Breast epithelium (tissue), 4 donors: ENCODE measurements around the gene GLIPR1L1. TPM values are rescaled to one million over a fixed set of nuclear protein-coding genes. Genes with fewer than 3 reads are reported as not detected.

Source experiments
- DNase-seq, 2 donors: peaks; one replicate each; pipeline ENCODE4 v3.0.0-alpha.2; 2019; ENCODE audit warnings: low spot score in 2 of 2
- H3K27ac ChIP-seq, 2 donors: fragments of 200-600 bp; sonication (generic) in 1 of 2; one replicate each; pipeline ENCODE4 v1.5.1; 2016 to 2019; ENCODE audit warnings: mild to moderate bottlenecking in 1 of 2
- H3K27me3 ChIP-seq, 2 donors: fragments of 200-600 bp; sonication (generic) in 1 of 2; one replicate each; pipeline versions ENCODE4 v1.5.1 to v1.6.0; 2017 to 2019; ENCODE audit warnings: control low read depth in 1 of 2, mild to moderate bottlenecking in 1 of 2
- H3K36me3 ChIP-seq: fragments of 200-600 bp; one replicate; pipeline ENCODE4 v1.5.1; 2019
- H3K4me1 ChIP-seq, 2 donors: fragments of 200-600 bp; sonication (generic); one replicate each; pipeline ENCODE4 v1.5.1; 2016 to 2019; ENCODE audit warnings: control low read depth in 1 of 2
- H3K4me3 ChIP-seq, 3 donors: fragments of 200-600 bp; sonication (generic); 1 replicate in 2 of 3; 2 replicates in 1 of 3; pipeline ENCODE4 v1.5.1; 2016 to 2019; ENCODE audit warnings: mild to moderate bottlenecking in 3 of 3, moderate library complexity in 2 of 3
- H3K9me3 ChIP-seq, 2 donors: fragments of 200-600 bp; sonication (generic) in 1 of 2; one replicate each; pipeline ENCODE4 v1.5.1; 2016 to 2019; ENCODE audit warnings: control low read depth in 1 of 2
- POLR2A ChIP-seq: fragments of 450-650 bp; IDR thresholded peaks from one replicate; pipeline ENCODE4 v1.6.1; 2016; ENCODE audit warnings: antibody characterized with exemption, mild to moderate bottlenecking, moderate library complexity
- POLR2AphosphoS5 ChIP-seq, 3 donors: sonication (generic); formaldehyde crosslinking; IDR thresholded peaks; one replicate each; pipeline ENCODE4 v1.6.1; 2017; ENCODE audit warnings: antibody characterized with exemption in 3 of 3
- intact Hi-C: fragments of 100-400 bp; cut with DNase I; formaldehyde crosslinking; loops from one replicate; pipeline ENCODE4 v1.15.1; 2023; ENCODE audit warnings: low total_unique reads
- total RNA-seq, 3 donors: library from RNA; depleted of rRNA; stranded (reverse); fragments of >200 nt; gene quantifications; one replicate each; pipeline ENCODE4 v1.1.0, GENCODE V29; 2016
- TF ChIP-seq, protein P1 (sequence below), 3 donors: fragments of 450-650 bp; IDR thresholded peaks; one replicate each; pipeline ENCODE4 v1.5.1; 2016 to 2017; ENCODE audit warnings: antibody characterized with exemption in 3 of 3, mild to moderate bottlenecking in 3 of 3, moderate library complexity in 3 of 3

The GLIPR1L1 gene
- total RNA-seq, 3 donors from 2014 or later = not detected

DNA sequence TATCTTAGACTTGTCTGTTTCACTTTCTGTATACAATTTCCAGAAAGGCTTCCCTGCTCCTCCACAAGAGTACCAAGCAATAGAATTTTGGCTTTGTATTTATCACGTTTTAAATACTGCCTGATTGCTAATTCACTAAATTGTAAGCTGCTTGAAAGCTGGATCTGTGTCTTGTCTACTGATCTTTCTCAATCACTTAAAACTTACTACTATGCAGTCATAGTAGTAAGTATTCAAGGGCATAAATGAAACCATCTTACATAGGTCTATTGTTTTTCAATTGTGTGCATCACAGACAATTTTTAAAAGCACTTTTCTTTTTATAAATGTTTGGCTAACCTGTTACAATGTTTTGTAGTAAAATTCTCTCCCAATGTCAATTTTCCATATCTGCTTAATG, 55.2 kb downstream of the GLIPR1L1 start:
- no peaks in the 10 kb centered on the region for H3K9me3 ChIP-seq
- no peak for DNase-seq
- TF ChIP-seq, protein P1, sequence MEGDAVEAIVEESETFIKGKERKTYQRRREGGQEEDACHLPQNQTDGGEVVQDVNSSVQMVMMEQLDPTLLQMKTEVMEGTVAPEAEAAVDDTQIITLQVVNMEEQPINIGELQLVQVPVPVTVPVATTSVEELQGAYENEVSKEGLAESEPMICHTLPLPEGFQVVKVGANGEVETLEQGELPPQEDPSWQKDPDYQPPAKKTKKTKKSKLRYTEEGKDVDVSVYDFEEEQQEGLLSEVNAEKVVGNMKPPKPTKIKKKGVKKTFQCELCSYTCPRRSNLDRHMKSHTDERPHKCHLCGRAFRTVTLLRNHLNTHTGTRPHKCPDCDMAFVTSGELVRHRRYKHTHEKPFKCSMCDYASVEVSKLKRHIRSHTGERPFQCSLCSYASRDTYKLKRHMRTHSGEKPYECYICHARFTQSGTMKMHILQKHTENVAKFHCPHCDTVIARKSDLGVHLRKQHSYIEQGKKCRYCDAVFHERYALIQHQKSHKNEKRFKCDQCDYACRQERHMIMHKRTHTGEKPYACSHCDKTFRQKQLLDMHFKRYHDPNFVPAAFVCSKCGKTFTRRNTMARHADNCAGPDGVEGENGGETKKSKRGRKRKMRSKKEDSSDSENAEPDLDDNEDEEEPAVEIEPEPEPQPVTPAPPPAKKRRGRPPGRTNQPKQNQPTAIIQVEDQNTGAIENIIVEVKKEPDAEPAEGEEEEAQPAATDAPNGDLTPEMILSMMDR (IDR thresholded peaks at IDR 0.05) = no peak
- H3K4me3 ChIP-seq = peak overlapping the region in 2 of 3 donors; percentile 70 to 84
- no peaks in the 10 kb centered on the region for H3K27me3 ChIP-seq
- intact Hi-C loops = loop anchor here (5.0 kb wide), 1 partner anchor 52 kb away; no protein-coding TSS in a partner anchor
- peaks cover 0 to 5% of the 10 kb centered on the region in 2 donors for H3K4me1 ChIP-seq
- H3K27ac ChIP-seq = peak overlapping the region; percentile 96
- H3K36me3 ChIP-seq = no peaks in the 10 kb centered on the region

DNA sequence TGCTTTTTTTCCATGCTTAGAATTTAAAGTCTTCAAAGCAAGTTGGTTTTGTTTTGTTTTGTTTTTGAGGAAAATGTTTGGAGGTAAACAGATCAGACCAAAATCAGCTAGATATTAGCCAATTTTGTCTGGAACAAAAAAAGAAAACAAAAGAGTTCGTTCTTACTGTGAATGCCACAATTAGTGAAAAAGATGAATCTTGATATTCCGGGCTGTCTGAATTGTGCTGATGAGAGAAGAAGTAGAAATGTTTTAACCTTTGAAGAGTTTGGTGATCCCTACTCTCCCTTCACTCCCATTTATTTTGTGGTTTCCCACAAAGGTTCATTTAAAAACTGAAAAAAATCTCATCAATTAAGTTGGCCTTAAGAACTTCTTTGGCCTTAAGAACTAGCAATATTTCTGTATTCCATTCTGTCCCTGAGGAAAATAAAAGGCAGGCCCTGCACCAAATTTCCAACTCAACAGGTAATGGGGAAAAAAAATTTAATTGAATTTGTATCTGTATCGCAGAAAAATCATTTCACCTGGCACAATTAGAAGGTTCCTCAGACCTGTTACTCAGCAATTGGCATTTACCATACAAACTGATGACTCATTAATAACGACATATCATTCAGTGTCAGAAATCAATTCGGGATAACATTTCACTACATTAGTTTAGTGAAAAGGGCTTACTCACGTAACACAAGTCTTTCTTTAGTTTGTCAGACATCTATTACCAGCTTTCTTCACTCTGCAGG, 55.9 kb downstream of the GLIPR1L1 start:
- intact Hi-C loops = loop anchor here (5.0 kb wide), 1 partner anchor 53 kb away; no protein-coding TSS in a partner anchor
- peak overlapping the region; percentile 51 to 84 (median 70) for H3K4me3 ChIP-seq
- no peaks in the 10 kb centered on the region for H3K9me3 ChIP-seq
- H3K4me1 ChIP-seq = peaks cover 0 to 5% of the 10 kb centered on the region in 2 donors
- no peaks in the 10 kb centered on the region for H3K36me3 ChIP-seq
- TF ChIP-seq, protein P1 (IDR thresholded peaks at IDR 0.05) = no peak
- no peak for TF ChIP-seq POLR2AphosphoS5 (IDR thresholded peaks at IDR 0.05)
- TF ChIP-seq POLR2A = no peak
- no peaks in the 10 kb centered on the region for H3K27me3 ChIP-seq
- peak overlapping the region; percentile 96 for H3K27ac ChIP-seq
- no peak for DNase-seq

DNA sequence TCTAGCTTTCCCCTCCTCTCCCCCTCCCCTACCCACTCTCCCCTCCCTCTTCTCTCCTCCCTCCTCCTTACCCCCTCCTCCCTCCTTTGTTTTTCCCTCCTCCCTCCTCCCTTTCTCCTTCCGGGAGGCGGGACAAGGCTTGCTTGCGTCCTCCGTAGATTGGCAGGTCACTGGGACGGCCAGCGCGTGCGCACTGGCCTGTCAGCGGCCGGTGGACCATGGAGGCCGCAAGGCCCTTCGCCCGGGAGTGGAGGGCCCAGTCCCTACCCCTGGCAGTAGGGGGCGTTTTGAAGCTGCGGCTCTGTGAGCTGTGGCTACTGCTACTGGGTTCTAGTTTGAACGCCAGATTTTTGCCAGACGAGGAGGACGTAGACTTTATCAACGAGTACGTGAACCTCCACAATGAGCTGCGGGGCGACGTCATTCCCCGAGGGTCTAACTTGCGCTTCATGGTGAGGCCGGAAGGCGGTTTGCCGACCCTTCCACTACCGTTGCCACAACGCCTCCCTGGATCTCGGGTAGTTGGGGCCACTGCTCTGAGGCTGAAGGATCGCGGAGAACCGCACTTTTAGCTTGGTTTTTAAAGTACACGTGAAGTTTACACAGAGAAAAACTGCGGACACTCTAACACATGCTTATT, 56.5 kb downstream of the GLIPR1L1 start, which contains the start of gene GLIPR1L2:
GLIPR1L2 (plus strand) TSS at position 191 of the 640 bp plus-strand sequence; CDS start at position 219, 28 bp downstream.
- peak; percentile 69 for TF ChIP-seq POLR2A
- TF ChIP-seq, protein P1 (IDR thresholded peaks at IDR 0.05) = peak; percentile 62 to 93 (median 82)
- peak; percentile 94 to 98 (median 97) for TF ChIP-seq POLR2AphosphoS5 (IDR thresholded peaks at IDR 0.05)
- Histone ChIP-seq H3K4me3 (peak within 1 kb of the TSS; percentile 51 to 84 (median 70)), H3K36me3 (no peaks in the 10 kb centered on the region), H3K4me1 (peaks cover 0 to 5% of the 10 kb centered on the region in 2 donors), H3K27ac (peak within 1 kb of the TSS; percentile 96), H3K9me3 (no peaks in the 10 kb centered on the region), H3K27me3 (no peaks in the 10 kb centered on the region)
- intact Hi-C loops = loop anchor here (5.0 kb wide), 1 partner anchor 54 kb away; no protein-coding TSS in a partner anchor
- peak; percentile 91 to 94 for DNase-seq

DNA sequence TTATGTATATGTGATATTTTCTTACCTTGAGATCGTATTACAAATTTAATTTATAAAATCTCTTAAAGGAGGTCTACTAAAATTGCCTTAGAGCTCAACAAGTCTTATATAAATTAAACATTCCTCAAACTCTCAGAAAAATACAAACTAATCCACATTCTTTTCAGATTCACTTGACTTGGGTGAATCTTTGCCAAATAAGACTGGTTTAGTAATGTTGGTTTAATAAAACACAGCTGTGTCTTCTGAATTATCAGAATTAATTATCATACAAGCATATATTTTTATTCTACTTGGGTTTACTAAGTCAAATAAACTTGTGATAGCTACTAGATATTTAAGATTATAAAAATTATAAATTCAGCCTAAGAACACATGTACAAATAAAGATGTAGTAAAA, 69.8 kb downstream of the GLIPR1L1 start:
- H3K27me3 ChIP-seq = no peaks in the 10 kb centered on the region
- no peaks in the 10 kb centered on the region for H3K36me3 ChIP-seq
- DNase-seq = no peak
- H3K4me3 ChIP-seq = no peak overlapping the region
- no peaks in the 10 kb centered on the region for H3K4me1 ChIP-seq
- TF ChIP-seq POLR2A (no peak), POLR2AphosphoS5 (IDR thresholded peaks at IDR 0.05) (no peak)
- TF ChIP-seq, protein P1 (IDR thresholded peaks at IDR 0.05) = no peak
- H3K27ac ChIP-seq = no peak overlapping the region
- intact Hi-C loops = loop anchor here (10.0 kb wide), 1 partner anchor 1781 kb away; no protein-coding TSS in a partner anchor
- no peaks in the 10 kb centered on the region for H3K9me3 ChIP-seq

DNA sequence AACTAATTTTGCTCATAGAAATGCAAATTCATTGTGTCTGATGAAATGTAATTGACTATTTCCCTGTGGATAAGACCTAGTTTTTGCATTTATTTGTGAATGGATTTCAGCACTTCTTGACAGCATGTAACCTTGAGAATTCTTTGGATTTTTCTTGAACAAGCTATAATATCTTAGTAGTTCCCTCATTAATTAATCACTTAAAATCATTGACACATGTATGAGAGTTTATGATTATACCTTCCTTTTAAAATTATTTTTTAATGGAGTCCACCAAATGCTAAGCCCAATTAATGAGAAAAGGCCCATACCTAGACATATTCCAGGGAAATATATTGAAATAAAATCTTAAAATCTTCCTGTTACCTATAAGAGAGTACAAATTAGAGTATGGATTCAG, 73.2 kb downstream of the GLIPR1L1 start:
- no peaks in the 10 kb centered on the region for H3K9me3 ChIP-seq
- TF ChIP-seq, protein P1 (IDR thresholded peaks at IDR 0.05) = no peak
- no peak for TF ChIP-seq POLR2AphosphoS5 (IDR thresholded peaks at IDR 0.05)
- no peak for TF ChIP-seq POLR2A
- H3K4me3 ChIP-seq = no peak overlapping the region
- DNase-seq = no peak
- no peaks in the 10 kb centered on the region for H3K27me3 ChIP-seq
- H3K4me1 ChIP-seq = no peaks in the 10 kb centered on the region
- no peak overlapping the region for H3K27ac ChIP-seq
- intact Hi-C loops = loop anchor here (10.0 kb wide), 1 partner anchor 1777 kb away; no protein-coding TSS in a partner anchor
- no peaks in the 10 kb centered on the region for H3K36me3 ChIP-seq
